Tongue (tissue), 2 donors: ENCODE results near the gene CBR1. TPM values are rescaled to one million over a fixed set of nuclear protein-coding genes. Genes with fewer than 3 reads are reported as not detected.
"Not testable (repeated sequence)": the region's sequence is repeated elsewhere in the genome, so short reads cannot be mapped to it uniquely, and the experiment has no call there.

Source experiments
- DNase-seq: peaks from one replicate; pipeline ENCODE4 v3.0.0-alpha.2; 2015
- total RNA-seq: library from RNA; depleted of rRNA; stranded (reverse); fragments of >200 nt; gene quantifications from one replicate; pipeline ENCODE4 v1.2.3, GENCODE V29; 2014

The CBR1 gene
- total RNA-seq, 1 donor from 2014 or later: 49.4 TPM

GRCh38 chr21:36079671-36080070 lies 9.8 kb downstream of the CBR1 start:
- no peak for DNase-seq

- DNase-seq: no peak
Measured at GRCh38 chr21:36080386-36080785, 10.6 kb downstream of the CBR1 start.

GRCh38 chr21:36082237-36082664 lies 12.4 kb downstream of the CBR1 start:
- no peak for DNase-seq

GRCh38 chr21:36087362-36088138 lies 17.7 kb downstream of the CBR1 start:
- peak; percentile 75 for DNase-seq

- no peak for DNase-seq
Measured at GRCh38 chr21:36089946-36090345, 20.1 kb downstream of the CBR1 start.

- DNase-seq: no peak
Measured at GRCh38 chr21:36092681-36093080, 22.9 kb downstream of the CBR1 start.

GRCh38 chr21:36093512-36093911 lies 23.7 kb downstream of the CBR1 start:
- no peak for DNase-seq

GRCh38 chr21:36096398-36097290 lies 26.8 kb downstream of the CBR1 start:
- no peak for DNase-seq

- DNase-seq: no peak
Measured at GRCh38 chr21:36097427-36098181, 27.8 kb downstream of the CBR1 start.

GRCh38 chr21:36098182-36098532 lies 28.3 kb downstream of the CBR1 start:
- no peak for DNase-seq

GRCh38 chr21:36099000-36099399 lies 29.2 kb downstream of the CBR1 start:
- DNase-seq: no peak

- not testable (repeated sequence) for DNase-seq
Measured at GRCh38 chr21:36099695-36100211, 29.9 kb downstream of the CBR1 start.

- DNase-seq: no peak
Measured at GRCh38 chr21:36100971-36101641, 31.3 kb downstream of the CBR1 start.

- no peak for DNase-seq
Measured at GRCh38 chr21:36103434-36103833, 33.6 kb downstream of the CBR1 start.

- peak; percentile 66 for DNase-seq
Measured at GRCh38 chr21:36104317-36105300, 34.8 kb downstream of the CBR1 start.

- DNase-seq: no peak
Measured at GRCh38 chr21:36105327-36105842, 35.6 kb downstream of the CBR1 start.

GRCh38 chr21:36109868-36110267 lies 40.0 kb downstream of the CBR1 start:
- no peak for DNase-seq

- DNase-seq: no peak
Measured at GRCh38 chr21:36111238-36111637, 41.4 kb downstream of the CBR1 start.

- DNase-seq: no peak
Measured at GRCh38 chr21:36113647-36114428, 44.0 kb downstream of the CBR1 start.
